SIG-M5 (cell line): ENCODE results near the gene CFAP73.
"Not testable (repeated sequence)": the region's sequence is repeated elsewhere in the genome, so short reads cannot be mapped to it uniquely, and the experiment has no call there.

ENCODE experiments used
- DNase-seq: peaks from one replicate; lab custom pipeline; 2025; lab: John Stamatoyannopoulos, UW

CFAP73 gene

DNA sequence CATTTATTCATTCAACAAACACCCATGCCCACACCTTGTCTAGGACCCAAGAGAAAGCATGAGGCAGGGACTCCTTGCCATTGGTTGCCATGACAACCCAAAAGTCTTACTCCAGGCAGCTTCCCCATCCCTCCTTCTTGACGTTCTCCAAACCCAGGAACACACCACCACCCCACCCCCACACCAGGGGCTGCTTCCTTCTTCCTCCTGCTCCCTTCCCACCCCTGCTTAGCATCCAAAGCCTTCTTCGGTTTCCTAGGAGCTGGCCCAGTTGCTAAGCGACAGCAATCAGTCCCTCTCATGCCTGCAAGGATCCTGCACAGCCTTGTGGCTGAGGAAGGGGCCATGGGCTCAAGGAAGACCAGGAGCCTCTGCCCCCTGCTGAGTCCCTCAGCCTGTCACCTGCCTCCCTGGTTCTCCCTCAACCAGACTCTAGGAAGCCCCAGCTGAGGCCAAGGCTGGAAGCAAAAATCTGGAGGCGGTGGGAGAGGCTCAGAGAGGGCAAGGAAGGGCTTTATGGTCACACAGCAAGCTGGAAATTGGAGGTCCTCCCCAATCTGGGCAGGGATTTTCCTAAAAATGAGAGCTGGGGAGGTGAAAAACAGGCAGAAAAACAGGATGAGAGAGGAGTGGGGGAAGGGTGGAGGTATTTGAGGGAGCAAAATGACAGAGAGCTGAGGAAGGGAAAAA is 29.4 kb upstream of the CFAP73 start:
- DNase-seq = no peak

DNA sequence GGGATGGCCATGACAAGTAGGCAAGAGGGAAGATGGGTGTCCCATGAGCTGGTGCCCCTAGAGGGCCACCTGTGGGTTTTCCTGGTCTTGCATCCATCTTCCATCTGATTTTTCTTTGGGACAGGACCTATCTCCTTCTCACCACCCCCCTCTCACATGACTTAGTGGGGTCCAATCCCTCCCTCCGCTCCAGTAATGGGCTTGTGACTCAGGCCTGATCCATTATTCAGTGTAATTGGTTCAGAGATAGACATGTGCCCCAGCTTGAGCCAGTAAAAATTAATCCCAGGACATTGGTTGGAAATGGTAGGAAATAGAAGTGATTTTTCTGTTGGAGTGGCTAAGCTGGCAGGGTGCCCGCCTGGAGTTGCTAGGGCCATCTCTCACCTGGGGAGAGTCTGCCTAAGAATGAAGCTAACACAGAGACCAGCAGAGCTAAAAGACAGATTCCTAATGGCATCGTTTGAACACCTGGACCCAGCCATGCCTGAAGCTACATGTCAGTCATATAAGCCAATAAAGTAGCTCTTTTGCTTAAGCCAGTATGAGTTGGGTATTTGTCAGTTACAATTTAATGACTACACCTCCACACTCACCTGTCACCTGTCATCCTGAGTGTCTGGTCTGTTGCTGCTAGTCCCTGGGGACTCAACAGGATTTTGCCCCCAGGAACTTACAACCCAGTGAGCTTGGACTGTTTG is 28.7 kb upstream of the CFAP73 start:
- DNase-seq = no peak

DNA sequence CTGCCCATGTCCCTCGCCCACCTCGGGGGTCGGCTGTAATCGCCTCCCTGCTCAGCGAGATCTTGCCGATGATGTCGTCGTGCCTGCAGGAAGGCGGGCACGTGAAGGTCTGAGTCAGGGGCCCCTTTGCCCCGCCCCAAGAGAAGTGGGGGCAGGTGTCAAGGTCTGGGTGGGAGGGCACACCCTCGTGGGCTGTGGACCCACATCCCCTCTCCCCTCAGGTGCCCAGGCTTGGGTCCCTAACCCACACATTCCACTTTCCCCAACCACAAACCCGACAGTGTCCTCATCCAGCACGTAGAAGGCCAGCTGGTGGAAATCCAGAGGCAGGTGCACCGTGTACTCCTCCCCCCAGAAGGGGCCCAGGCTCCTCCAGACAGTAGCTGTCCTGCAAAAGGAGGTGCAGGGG is 21.7 kb upstream of the CFAP73 start:
- DNase-seq = no peak

DNA sequence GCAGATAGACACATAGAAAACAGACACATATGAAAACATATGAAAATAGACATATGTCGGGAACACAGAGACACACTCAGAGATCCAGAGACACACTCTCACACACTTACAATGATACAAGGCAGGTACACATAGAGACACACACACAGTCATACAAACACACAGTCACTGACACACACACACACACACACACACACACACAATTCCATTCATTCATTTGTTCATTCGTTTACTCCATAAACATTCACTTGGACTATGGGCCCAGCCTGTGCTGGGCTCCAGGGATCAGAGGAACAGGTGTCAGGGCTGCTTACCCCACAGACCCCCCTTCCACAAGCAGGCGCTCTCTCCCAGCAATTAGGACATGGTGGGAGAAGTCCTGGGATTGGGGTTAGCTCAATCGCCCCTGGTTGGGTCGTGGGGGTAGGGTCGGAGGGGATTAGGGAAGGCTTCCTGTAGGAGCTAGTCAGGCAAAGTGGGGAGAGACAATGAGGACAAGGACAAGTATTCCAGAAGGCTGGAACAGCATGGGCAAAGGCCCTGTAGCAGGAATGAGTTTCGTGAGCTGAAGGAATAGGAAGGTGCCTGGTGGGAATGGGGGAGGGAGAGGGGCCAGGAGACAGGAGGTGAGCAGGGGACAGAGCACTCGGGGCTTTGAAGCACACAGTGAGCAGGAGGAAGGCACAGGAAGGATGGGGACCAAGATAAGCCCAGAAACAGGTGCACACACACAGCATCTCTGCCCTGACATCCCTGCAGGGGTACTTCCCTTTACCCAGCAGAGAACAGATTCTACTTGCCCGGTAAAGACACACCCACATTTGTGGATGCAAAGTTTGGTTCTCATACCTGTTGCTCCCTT is 20.5 kb upstream of the CFAP73 start:
- DNase-seq = no peak

DNA sequence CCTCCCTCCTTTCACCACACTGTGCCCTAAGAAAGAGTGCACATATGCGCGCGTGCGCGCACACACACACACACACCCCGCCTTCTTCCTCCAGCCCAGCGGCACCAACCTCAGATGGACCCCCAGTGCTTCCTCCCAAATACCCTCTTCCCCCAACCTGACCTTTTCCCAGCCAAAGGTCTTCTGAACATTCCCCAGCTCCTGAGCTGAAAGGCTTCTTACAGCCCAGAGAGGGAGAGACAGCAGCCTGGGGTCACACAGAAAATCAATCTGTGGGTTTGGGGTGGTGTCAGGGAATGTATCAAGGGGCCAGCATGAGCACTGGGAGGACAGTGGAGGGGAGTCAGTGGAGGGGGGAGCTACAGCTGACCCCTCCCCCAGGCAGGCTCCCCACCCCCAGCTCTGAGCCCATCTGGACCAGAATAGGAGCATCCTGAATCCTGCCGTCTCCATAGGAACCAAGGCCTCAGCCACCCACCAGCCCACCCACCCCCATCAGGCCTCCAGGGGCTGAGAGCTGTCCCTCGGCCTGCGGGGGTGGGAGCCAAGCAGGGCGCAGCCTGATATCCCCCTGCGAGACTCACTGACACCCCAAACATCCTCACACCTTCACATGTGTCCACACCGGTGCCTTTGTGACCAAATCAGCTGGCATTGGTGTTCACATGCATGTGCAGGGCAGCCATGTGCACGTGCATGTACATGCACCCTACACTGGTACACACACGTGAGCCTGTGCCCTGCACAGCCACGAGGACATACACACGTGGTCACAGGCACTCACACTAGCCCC is 19.7 kb upstream of the CFAP73 start:
- no peak for DNase-seq

DNA sequence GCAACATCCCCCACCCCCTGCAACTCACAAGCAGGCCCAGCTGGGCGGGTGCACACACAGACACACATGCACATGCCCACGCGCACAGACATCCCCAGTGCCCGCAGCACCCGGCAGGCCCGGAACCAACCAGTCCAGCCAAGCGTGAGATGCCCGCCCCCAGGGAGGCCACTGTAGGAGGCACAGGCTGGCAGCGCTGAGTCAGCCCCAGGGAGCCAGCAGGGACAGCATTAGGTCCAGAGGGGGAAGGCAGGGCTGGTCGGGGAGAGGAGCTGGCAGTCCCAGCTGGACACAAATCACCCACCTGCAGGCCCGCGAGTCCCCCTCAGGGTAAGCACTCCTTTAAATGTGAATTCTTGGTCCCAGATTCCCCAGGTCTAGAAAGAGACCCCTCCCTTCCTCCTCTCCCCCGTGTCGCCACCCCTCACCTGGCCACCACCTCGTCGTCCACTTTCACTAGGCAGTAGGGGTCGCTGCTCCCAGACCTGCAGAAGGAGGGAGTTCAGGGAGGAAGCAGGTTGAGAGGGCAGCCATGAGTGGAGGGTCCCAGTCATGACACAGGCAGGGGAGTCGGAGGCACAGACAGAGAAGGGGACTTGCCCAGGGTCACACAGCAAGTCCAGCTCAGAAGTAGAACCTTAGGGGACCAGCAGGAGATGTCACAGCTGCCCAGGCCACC is 18.9 kb upstream of the CFAP73 start:
- DNase-seq = no peak

DNA sequence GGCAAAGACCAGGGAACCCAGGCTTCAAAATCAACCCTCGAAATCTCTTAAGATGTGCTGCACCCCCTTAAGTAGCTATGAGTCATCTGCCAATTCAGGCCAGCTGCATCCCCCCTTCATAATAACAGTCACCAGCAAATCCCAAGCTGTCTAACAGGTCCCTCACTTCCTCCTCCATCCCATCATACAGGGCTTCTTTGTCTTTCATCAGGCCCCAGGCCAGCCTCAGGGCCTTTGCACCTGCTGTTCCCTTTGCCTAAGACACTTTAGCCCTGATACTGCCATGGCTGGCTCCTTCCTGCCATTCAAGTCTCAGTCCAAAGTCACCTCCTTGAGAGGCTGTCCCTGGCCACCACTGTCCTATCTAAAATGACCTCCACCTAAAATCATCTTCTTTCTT is 18.0 kb upstream of the CFAP73 start:
- DNase-seq = no peak

DNA sequence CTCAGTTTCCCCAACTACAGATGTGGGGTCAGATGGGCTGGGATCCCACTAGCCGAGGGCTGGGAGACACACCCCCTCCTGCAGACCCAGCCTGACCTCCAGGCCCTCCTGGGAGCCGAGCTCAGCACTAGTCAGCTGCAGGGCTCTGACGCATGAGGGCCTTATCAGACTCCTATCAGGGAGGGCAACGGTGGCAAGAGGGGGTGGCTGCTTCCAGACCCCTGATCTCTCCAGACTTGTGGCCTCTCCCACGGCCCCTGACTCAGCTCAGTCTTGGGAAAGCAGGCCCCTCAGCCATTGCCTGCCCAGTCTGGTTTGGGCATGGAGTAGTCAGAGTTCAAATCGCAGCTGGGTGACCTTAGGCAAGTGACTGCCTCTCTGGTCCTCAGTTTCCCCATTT is 16.5 kb upstream of the CFAP73 start:
- no peak for DNase-seq

DNA sequence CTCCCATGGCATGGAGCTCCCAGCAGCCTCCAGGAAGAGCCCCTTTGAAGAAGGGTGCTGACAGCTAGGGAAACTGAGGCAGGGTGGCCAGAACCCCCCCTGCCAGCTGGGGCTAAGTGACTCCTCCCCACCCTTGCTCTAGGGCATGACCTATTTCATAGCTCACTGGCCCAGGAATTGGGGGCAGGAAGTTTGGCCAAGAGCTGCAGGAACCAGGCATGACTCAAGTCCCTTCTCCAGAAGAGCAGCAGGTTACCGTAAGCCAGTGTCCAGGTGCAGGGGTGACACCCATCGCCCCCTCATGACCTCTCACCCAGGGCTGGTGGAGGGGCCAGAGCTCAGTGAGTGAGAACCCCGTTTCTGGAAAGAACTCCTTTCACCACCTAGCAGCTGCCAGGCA is 15.9 kb upstream of the CFAP73 start:
- no peak for DNase-seq

DNA sequence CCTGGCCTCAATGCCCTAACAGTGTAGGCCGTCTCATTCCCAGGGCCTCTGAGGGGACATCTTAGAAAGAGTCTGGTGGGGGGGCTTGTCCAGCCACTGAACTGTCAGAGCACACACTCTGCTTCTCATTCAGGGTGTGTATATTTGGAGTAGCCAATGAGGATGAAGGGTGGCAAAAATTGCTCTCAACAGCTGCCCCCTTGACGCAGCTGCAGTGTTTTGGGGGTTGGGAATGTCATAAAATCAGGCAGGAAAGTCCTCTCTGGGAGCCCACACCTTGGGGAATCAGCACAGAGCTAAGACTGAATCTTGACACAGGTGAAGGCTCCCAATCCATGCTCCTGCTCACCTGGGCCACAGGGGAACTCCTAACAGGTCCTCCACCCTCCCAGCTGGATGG is 15.5 kb upstream of the CFAP73 start:
- no peak for DNase-seq

DNA sequence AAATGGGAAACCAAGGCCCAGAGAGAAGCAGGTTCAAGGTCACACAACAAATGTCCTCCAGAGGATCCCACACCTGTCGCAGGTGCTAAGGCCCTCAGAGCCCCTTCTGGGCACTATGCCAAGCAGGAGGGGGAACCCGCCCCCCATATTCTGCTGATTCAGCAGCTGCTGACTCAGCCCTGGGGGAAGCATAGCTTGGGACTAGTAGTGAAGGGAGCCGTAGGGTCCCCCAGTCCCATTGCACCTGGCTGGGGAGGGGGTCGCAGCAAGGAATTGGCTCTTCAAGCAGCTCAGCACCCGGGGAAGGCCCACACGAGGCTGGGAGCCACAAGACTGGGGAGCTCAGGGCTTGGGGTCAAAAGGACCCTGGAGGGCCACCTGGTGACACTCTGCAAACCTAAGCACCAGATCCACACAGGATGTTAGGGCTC is 15.0 kb upstream of the CFAP73 start:
- DNase-seq = no peak

DNA sequence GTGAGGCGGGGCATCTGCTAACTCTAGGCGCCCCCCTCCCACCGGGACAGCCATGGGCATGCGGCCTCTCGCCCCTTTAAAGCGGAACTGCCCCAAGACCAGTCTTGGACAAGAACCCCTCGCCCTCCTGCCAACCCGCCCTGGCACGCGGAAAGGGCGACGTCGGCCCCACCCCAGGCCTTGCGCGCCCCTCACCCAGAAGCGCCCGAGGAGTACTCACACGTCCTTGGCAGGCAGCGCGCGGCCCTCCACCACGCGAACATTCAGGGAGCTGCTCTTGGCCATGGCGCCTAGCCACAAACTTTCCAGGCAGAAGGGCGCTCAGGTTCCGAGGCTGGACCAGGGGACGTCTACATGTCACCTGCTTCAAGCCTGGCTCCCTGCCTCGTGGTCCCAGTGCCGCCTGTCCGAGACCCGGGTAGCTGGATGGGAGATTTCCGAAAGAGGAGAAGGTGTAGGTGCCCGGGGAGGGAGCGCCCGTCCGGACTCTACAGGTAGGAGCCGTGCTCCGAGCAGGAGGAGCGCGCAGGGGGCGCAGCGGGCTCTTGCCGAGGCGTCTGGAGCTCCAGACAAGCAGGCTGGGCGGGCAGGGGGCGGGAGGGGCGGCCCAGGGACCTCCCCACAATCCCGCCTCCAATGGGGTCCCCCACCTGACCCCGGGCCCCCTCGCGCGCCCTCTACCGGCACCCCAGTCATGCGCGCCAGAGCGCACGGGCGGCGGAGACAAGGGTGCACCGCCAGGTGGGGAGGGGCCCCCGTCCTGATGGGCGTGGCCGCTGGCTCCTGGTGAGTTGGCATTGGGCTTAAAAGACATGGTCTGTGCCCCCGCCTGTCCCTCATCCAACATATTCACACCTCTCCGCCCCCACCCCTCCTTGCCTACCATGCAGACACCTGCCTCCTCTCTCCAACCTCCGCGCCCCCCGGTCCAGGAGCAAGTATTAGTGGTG is 14.1 kb upstream of the CFAP73 start, which contains the start of gene RASAL1:
Gene RASAL1 (minus strand): TSS at position 584 of the 950 bp plus-strand sequence. CDS start 299 bp downstream, at position 285.
- DNase-seq = no peak

DNA sequence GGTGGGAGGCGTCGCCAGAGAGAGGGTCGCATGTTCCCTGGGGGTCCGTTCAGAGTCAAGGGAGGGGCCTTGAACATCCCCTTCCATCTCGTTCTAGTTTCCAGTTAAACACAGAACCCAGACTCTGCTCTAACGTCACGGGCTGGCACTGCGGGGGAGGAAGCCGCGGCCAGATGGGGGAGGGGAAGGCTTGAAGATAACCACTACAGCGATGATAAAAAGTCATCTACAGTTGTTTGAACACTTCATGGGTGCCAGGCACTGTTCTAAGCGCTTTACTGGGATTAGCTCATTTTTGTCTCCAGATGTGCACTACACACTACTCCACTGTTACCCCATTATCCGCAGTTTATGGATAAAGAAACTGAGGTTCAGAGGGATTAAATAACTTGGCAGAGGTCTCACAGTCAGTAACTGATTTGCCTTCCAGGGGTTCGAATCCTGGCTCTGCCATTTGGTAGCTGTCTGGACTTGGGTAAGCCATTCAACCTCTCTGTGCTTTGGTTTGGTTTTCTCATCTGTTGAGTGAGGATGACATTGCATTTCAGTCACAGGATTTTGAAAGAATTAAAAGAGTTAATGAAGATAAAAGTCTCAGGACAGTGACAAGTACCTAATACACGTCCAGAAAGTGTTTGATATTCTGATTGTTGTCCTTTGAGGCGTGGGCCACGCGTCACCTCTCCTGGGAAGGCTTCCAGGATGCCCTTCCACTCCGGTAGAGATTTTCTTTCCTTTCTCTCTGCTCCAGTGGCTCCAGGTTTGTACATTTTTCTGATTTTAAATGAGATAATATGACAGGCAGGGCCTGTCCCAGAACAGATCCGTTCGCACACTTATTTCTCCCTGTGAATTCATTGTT is 13.2 kb upstream of the CFAP73 start:
- DNase-seq = no peak

DNA sequence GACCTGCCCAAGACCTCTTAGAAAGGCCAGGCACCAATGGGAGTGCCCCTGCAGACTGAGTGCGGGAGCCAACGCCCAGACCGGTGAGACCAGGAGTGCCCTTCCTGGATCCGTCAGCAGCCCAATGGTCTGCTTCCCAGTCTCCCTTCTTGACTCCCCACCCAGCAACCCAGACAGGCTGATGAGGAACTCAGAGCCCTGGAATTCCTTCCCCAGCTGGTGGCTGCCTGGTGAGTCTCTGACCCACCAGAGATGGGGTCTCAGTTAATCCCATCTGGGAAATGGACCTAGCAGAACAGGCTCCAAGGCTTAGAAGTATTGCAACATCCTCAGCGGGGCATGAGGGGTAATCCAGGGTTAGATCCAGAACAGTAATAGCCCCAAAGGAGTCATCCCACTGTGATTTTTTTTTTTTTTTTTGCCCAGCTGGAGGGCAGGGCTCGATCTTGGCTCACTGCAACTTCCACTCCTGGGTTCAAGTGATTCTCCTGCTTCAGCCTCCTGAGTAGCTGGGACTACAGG is 12.5 kb upstream of the CFAP73 start:
- DNase-seq = no peak

DNA sequence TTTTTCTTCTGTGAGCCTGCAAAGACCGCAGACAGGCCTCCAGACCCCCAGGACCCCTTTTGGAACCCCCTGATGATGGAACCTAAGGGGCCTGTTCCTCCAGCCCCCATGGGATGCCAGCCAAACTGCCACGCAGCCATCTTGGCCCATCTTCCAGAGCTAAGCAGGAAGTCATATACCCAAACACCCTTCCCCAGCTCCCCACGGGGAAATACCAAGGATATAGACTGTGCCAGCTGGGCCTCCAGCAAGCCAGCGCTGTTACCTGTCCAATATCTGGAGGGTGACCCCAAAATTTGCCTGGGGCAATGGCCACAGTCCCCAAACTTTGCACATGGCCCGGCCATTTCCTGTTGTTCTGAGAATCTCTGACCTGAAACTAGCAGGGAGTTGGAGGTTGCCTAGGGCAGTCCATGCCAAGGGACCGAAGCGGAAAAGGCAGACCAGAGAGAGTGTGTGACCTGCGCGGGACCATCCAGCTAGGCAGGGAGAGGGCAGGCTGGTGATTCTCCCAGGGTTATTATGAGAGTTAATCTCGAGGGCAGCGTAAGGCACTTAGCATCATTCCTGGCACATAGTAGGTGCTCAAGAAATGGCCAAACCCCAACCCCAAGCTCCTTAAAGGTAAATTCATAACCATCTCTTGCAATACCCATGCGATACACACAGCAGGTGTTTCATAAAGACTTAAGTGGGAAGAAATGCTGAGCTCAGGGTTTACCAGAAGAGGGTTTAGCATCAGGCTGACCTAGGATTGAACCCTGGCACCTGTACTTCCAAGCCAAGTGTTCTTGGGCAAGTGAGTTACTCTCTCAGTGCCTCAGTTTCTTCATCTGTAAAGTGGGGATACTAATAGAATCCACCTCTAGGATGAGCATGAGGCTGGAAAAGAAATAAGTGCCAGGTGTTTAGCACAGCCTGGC is 11.4 kb upstream of the CFAP73 start:
- DNase-seq = no peak

DNA sequence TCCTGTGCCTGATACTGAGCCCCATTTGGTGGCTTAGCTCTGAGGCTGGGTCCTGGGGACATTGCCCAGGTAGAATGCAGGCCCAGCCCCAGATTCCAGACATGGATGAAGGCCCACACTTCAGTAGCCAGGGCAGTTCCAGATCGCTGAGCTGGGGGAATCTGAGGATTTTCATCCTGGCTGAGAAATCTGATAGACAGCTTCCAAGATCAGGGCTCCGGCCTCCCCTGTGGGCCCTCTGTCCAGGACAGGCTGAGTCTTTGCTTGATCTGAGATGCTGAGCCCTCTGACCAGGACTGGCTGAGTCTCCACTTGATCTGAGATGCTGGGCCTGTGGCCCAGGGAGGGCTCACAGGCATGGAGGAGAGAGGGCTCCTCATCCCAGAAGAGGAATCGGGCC is 10.7 kb upstream of the CFAP73 start:
- DNase-seq = no peak

DNA sequence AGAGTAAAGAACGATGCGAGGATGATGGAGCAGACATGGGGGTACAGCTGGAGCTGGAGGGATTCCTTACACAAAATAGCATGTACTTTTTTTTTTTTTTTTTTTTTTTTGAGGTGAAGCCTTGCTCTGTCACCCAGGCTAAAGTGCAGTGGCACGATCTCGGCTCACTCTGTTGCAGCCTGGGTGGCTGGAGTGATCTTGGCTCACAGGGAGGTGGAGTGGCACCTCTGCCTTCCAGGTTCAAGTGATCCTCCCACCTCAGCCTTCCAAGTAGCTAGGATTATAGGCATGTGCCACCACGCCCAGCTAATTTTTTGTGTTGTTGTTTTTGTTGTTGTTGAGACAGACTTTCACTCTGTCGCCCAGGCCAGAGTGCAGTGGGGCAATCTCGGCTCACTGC is 8.8 kb upstream of the CFAP73 start:
- no peak for DNase-seq

DNA sequence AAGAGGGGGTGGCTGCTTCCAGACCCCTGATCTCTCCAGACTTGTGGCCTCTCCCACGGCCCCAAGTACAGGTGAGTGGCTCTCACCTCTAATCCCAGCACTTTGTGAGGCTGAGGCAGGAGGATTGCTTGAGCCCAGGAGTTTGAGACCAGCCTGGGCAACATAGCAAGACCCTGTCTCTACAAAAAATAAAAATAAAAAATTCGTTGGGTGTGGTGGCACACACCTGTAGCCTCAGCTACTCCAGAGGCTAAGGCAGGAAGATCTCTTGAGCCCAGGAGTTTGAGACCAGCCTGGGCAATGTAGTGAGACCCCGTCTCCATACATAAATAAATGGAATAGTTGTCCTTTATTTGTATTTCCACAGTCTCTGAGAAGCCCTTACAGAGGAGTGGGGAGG is 7.8 kb upstream of the CFAP73 start:
- DNase-seq = not testable (repeated sequence)
